H1 (cell line): ENCODE data around the gene CACNB4. TPM values are rescaled to one million over a fixed set of nuclear protein-coding genes. Genes with fewer than 3 reads are reported as not detected.

Source experiments
- ATF3 ChIP-seq: IDR thresholded peaks from 2 replicates; pipeline ENCODE4 v1.6.1; 2011; ENCODE audit warnings: low read depth, mild to moderate bottlenecking, low read length; ENCODE audit not compliant: insufficient read depth
- CBX5 ChIP-seq: fragments of 300-800, 300-1000 bp; sonication (generic); IDR thresholded peaks from 2 replicates; pipeline ENCODE4 v1.7.1; 2016; ENCODE audit warnings: antibody characterized with exemption, low read length, low read depth
- EP300 ChIP-seq, 2 experiments: IDR thresholded peaks; 1 replicate in 1 of 2; 2 replicates in 1 of 2; pipeline ENCODE4 v1.6.1; 2011 to 2012; ENCODE audit warnings: low read depth in 2 of 2, low read length in 2 of 2, mild to moderate bottlenecking in 2 of 2, borderline replicate concordance in 1 of 2, inconsistent platforms in 1 of 2, moderate library complexity in 1 of 2
- NRF1 ChIP-seq: IDR thresholded peaks from 2 replicates; pipeline ENCODE4 v1.6.1; 2011; ENCODE audit warnings: mild to moderate bottlenecking, low read depth, low read length, improper control_type of control experiment
- TCF12 ChIP-seq: IDR thresholded peaks from 2 replicates; pipeline ENCODE4 v1.6.1; 2011; ENCODE audit warnings: low read depth, mild to moderate bottlenecking, low read length
- polyA plus RNA-seq, 7 experiments: library from polyadenylated mRNA; depleted of rRNA in 3 of 7; stranded (reverse) in 5 of 7; unstranded in 2 of 7; fragments of >200 nt in 5 of 7; fragments of 200-250 nt in 2 of 7; gene quantifications; 1 replicate in 5 of 7; 2 replicates in 1 of 7; 4 replicates in 1 of 7; pipeline versions ENCODE4 v1.2.1 to v1.2.3, GENCODE V29; 2011 to 2013; ENCODE audit warnings: missing spikeins in 2 of 7, mixed read lengths in 2 of 7
- total RNA-seq: library from RNA; stranded (reverse); fragmentation: NEBNext Ultra II Directional; extraction: Animal tissue kit (Norgen Biotek cat#: 25700); gene quantifications from 2 replicates; pipeline ENCODE4 v1.2.1, GENCODE V29; 2021

Gene CACNB4
- total and polyA plus RNA-seq, 2 of the 8 experiments (the other 6 are each of a cell fraction or from before 2014, with no cell fraction given), result 2.0 to 4.0 TPM

GRCh38 chr2:151973013-151973900 is 125.6 kb downstream of the CACNB4 start (continued):
- no peak for TF ChIP-seq ATF3
- no peak for TF ChIP-seq CBX5
- TF ChIP-seq TCF12, result no peak
- no peak for TF ChIP-seq EP300 (IDR thresholded peaks at IDR 0.05; ENCODE audit: borderline replicate concordance in 1 of 2, low read depth in 2 of 2, low read length in 2 of 2)
- no peak for TF ChIP-seq NRF1
- TF ChIP-seq, all 59 proteins: peak for 0
